PFSK-1 (cell line): Measurements from ENCODE around the gene GSDME.

Experiments
- POLR2AphosphoS5 ChIP-seq: IDR thresholded peaks from 2 replicates; pipeline ENCODE4 v1.6.1; 2012; ENCODE audit warnings: low read depth, mild to moderate bottlenecking, control low read depth, low read length, moderate library complexity
- TAF1 ChIP-seq: IDR thresholded peaks from 2 replicates; pipeline ENCODE4 v1.6.1; 2012; ENCODE audit warnings: low read length, control low read depth, borderline replicate concordance; ENCODE audit not compliant: insufficient read depth

GRCh38 chr7:24669971-24670591 is 87.2 kb downstream of the GSDME start:
- TF ChIP-seq TAF1 (no peak), POLR2AphosphoS5 (no peak)
